GM18951 (cell line): Measurements from ENCODE around the gene MOB1A.
A peak's percentile ranks its signal among the peaks of the same experiment; 100 is the strongest.
"Not testable (repeated sequence)": the region's sequence is repeated elsewhere in the genome, so short reads cannot be mapped to it uniquely, and the experiment has no call there.

Source experiments
- POLR2A ChIP-seq: IDR thresholded peaks from 4 replicates; pipeline ENCODE4 v1.6.1; 2011; ENCODE audit warnings: mild to moderate bottlenecking; ENCODE audit not compliant: insufficient read length, insufficient read depth; ENCODE audit errors: extremely low read depth
- in situ Hi-C: fragments of 300-500 bp; cut with MboI; formaldehyde crosslinking; loops from one replicate; pipeline ENCODE4 v1.12.0; 2022; ENCODE audit warnings: low sequenced_read_pairs, mixed read lengths, inconsistent platforms; ENCODE audit not compliant: unreplicated experiment

MOB1A gene

GRCh38 chr2:74191596-74192380 is 13.1 kb upstream of the MOB1A start:
- TF ChIP-seq POLR2A, result no peak
- in situ Hi-C loops, result no loop called here

- in situ Hi-C loops, result no loop called here
- no peak for TF ChIP-seq POLR2A
Observed at GRCh38 chr2:74188696-74189095, 10.0 kb upstream of the MOB1A start.

GRCh38 chr2:74188018-74188601 is 9.4 kb upstream of the MOB1A start:
- TF ChIP-seq POLR2A, result no peak
- in situ Hi-C loops, result no loop called here

- in situ Hi-C loops, result not testable (repeated sequence)
Observed at GRCh38 chr2:74186706-74187105, 8.0 kb upstream of the MOB1A start.

- in situ Hi-C loops, result no loop called here
Observed at GRCh38 chr2:74186038-74186437, 7.4 kb upstream of the MOB1A start.

GRCh38 chr2:74183878-74184277 is 5.2 kb upstream of the MOB1A start:
- no peak for TF ChIP-seq POLR2A
- in situ Hi-C loops, result no loop called here

More at GRCh38 chr2:74186038-74186437, 7.4 kb upstream of the MOB1A start:
- peak; percentile 43 for TF ChIP-seq POLR2A

- no peak for TF ChIP-seq POLR2A
- in situ Hi-C loops, result no loop called here
Observed at GRCh38 chr2:74181739-74182138, 3.1 kb upstream of the MOB1A start.

- TF ChIP-seq POLR2A, result no peak
- in situ Hi-C loops, result no loop called here
Observed at GRCh38 chr2:74179063-74179865, 585 bp upstream of the MOB1A start.

GRCh38 chr2:74177696-74178095 is 983 bp downstream of the MOB1A start:
- no peak for TF ChIP-seq POLR2A
- in situ Hi-C loops, result no loop called here

- in situ Hi-C loops, result no loop called here
- no peak for TF ChIP-seq POLR2A
Observed at GRCh38 chr2:74174909-74175308, 3.8 kb downstream of the MOB1A start.

GRCh38 chr2:74168739-74169138 is 9.9 kb downstream of the MOB1A start:
- no peak for TF ChIP-seq POLR2A
- in situ Hi-C loops, result no loop called here

GRCh38 chr2:74164761-74165160 is 13.9 kb downstream of the MOB1A start:
- in situ Hi-C loops, result no loop called here
- no peak for TF ChIP-seq POLR2A

GRCh38 chr2:74162951-74163350 is 15.7 kb downstream of the MOB1A start:
- in situ Hi-C loops, result no loop called here

More at GRCh38 chr2:74162951-74163350, 15.7 kb downstream of the MOB1A start:
- no peak for TF ChIP-seq POLR2A
